Upper lobe of left lung (tissue), 4 donors: ENCODE measurements around the gene CALHM4.

Source experiments
- POLR2A ChIP-seq, 4 donors: fragments of 450-650 bp; IDR thresholded peaks; one replicate each; pipeline ENCODE4 v1.5.1; 2016 to 2017; ENCODE audit warnings: antibody characterized with exemption in 4 of 4, mild to moderate bottlenecking in 2 of 4
- POLR2AphosphoS5 ChIP-seq, 2 donors: sonication (generic); formaldehyde crosslinking; IDR thresholded peaks; one replicate each; pipeline ENCODE4 v1.5.1; 2017; ENCODE audit warnings: antibody characterized with exemption in 2 of 2
- TF ChIP-seq, protein P1 (sequence below), 6 experiments: fragments of 450-650 bp in 4 of 6; fragments of 200-600 bp in 2 of 6; sonication (generic) in 2 of 6; IDR thresholded peaks; one replicate each; pipeline ENCODE4 v1.5.1; 2016 to 2019; ENCODE audit warnings: antibody characterized with exemption in 6 of 6

DNA sequence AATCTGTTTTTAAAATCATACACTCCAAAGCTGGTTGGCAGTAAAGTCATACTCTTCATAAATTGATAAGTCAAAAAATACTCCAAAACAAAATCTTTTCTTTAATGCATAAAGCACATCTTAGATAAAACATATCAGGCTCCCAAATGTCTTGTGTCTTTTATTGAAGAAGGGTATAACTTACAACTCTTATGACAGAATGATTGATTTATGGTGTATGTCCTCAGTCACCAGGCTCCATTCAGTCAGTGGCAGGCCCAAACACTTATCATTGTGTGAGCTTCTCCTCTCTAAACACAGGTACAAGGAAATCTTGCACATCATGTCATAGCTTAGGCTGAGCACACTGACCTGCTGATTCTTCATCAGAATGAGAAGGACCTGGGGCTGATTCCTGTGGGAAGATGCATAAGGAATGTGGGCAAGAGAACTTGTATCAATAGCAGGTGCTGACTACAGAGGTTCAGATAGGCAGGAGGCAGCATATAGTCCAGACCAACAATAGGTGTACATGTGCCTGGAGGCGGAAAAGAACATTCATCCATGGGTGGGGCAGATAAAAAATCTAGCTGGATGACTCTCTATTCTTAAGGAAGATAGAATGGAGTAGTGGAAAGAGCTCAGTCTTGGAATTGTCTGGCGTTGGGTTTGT is 40.2 kb upstream of the CALHM4 start:
- no peak for TF ChIP-seq POLR2A (IDR thresholded peaks at IDR 0.05)
- TF ChIP-seq, protein P1, sequence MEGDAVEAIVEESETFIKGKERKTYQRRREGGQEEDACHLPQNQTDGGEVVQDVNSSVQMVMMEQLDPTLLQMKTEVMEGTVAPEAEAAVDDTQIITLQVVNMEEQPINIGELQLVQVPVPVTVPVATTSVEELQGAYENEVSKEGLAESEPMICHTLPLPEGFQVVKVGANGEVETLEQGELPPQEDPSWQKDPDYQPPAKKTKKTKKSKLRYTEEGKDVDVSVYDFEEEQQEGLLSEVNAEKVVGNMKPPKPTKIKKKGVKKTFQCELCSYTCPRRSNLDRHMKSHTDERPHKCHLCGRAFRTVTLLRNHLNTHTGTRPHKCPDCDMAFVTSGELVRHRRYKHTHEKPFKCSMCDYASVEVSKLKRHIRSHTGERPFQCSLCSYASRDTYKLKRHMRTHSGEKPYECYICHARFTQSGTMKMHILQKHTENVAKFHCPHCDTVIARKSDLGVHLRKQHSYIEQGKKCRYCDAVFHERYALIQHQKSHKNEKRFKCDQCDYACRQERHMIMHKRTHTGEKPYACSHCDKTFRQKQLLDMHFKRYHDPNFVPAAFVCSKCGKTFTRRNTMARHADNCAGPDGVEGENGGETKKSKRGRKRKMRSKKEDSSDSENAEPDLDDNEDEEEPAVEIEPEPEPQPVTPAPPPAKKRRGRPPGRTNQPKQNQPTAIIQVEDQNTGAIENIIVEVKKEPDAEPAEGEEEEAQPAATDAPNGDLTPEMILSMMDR (IDR thresholded peaks at IDR 0.05), result no peak
- TF ChIP-seq POLR2AphosphoS5 (IDR thresholded peaks at IDR 0.05), result no peak
